ENCODE data around the gene ADGRL3. TPM values are rescaled to one million over a fixed set of nuclear protein-coding genes. Genes with fewer than 3 reads are reported as not detected.

The ADGRL3 gene
- total and polyA plus RNA-seq, 2 donors (not counting 1 experiment from before 2014, with no cell fraction given): not detected

DNA sequence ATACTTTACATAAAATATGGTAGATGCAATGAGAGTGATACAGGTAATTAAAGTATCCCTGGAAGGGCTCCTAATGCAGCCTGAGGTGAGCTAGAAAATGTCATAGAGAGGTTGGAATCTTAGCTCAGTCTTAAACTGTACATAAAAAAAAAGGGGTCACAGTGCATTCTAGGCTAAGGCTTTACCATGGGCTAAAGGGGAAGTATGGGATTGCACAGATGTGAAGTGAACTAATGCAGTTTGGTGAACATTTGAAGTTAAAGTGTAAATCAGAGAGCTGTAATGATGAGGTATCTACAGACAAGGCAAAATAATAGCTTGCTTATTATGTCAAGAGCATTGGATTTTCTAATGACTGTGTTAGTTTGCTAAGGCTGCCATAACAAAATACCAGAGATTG lies 405.9 kb downstream of the ADGRL3 start:
- H3K4me1 ChIP-seq (ENCODE audit: control insufficient read depth in 2 of 2, insufficient read depth in 2 of 2, low read length in 2 of 2): no peaks in the 10 kb centered on the region
- intact Hi-C loops (cut with micrococcal nuclease): no loop called here
- peaks cover 0 to 1% (median 0%) of the 10 kb centered on the region in 3 donors for H3K9me3 ChIP-seq (ENCODE audit: control extremely low read depth in 1 of 3, control insufficient read depth in 2 of 3, insufficient read depth in 1 of 3, low read length in 2 of 3)
- no peaks in the 10 kb centered on the region for H3K36me3 ChIP-seq (replicated peaks in 1 of 2; ENCODE audit: control extremely low read depth in 1 of 2, control insufficient read depth in 1 of 2, extremely low read depth in 1 of 2, insufficient read depth in 2 of 2, low read length in 1 of 2)
- H3K9me3 Mint-ChIP-seq (ENCODE audit: insufficient read depth): peaks cover 2% of the 10 kb centered on the region
- ChIA-PET POLR2A (no interaction called here), CTCF (no interaction called here)
- no peak overlapping the region for H3K27ac Mint-ChIP-seq
- H3K27me3 Mint-ChIP-seq: no peaks in the 10 kb centered on the region
- DNase-seq (no peak), ATAC-seq (ENCODE audit: low read depth) (no peak)
- no peak overlapping the region for H3K4me2 ChIP-seq (replicated peaks; ENCODE audit: low read depth, low read length, poor library complexity, severe bottlenecking)
- no peaks in the 10 kb centered on the region for H3K4me1 Mint-ChIP-seq
- H3K4me3 ChIP-seq (ENCODE audit: control extremely low read depth in 1 of 5, extremely low read depth in 1 of 5, insufficient read depth in 1 of 5, low read depth in 2 of 5, low read length in 4 of 5): no peak overlapping the region
- no peak overlapping the region for H3K9ac ChIP-seq (ENCODE audit: low read length)
- no peaks in the 10 kb centered on the region for H4K20me1 ChIP-seq (ENCODE audit: control insufficient read depth, insufficient read depth, low read length, poor library complexity, severe bottlenecking)
- H3K27me3 ChIP-seq (replicated peaks in 1 of 4; ENCODE audit: control extremely low read depth in 1 of 4, control insufficient read depth in 3 of 4, insufficient read depth in 4 of 4, low read length in 3 of 4): no peaks in the 10 kb centered on the region
- H3K27ac ChIP-seq (ENCODE audit: low read length in 2 of 2): no peak overlapping the region
- no peaks in the 10 kb centered on the region for H3K79me2 ChIP-seq (ENCODE audit: control insufficient read depth, insufficient read depth, low read length)
- TF ChIP-seq, protein P1, sequence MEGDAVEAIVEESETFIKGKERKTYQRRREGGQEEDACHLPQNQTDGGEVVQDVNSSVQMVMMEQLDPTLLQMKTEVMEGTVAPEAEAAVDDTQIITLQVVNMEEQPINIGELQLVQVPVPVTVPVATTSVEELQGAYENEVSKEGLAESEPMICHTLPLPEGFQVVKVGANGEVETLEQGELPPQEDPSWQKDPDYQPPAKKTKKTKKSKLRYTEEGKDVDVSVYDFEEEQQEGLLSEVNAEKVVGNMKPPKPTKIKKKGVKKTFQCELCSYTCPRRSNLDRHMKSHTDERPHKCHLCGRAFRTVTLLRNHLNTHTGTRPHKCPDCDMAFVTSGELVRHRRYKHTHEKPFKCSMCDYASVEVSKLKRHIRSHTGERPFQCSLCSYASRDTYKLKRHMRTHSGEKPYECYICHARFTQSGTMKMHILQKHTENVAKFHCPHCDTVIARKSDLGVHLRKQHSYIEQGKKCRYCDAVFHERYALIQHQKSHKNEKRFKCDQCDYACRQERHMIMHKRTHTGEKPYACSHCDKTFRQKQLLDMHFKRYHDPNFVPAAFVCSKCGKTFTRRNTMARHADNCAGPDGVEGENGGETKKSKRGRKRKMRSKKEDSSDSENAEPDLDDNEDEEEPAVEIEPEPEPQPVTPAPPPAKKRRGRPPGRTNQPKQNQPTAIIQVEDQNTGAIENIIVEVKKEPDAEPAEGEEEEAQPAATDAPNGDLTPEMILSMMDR (IDR thresholded peaks at IDR 0.05): no peak
- no peak for TF ChIP-seq EZH2 (IDR thresholded peaks at IDR 0.05; ENCODE audit: borderline replicate concordance, insufficient read depth, low read depth, low read length, poor library complexity, severe bottlenecking)
- no peak overlapping the region for H3K4me3 Mint-ChIP-seq
- H2AFZ ChIP-seq (ENCODE audit: insufficient read depth, low read depth, low read length, poor library complexity, severe bottlenecking): no peak overlapping the region

GRCh38 chr4:61614231-61614630 lies 414.1 kb downstream of the ADGRL3 start:
- CTCF ChIA-PET: no interaction called here
- H3K27ac Mint-ChIP-seq: no peak overlapping the region
- intact Hi-C loops (cut with micrococcal nuclease): no loop called here

More at GRCh38 chr4:61614231-61614630, 414.1 kb downstream of the ADGRL3 start:
- H3K27me3 ChIP-seq (replicated peaks in 1 of 4; ENCODE audit: control extremely low read depth in 1 of 4, control insufficient read depth in 3 of 4, insufficient read depth in 4 of 4, low read length in 3 of 4): no peaks in the 10 kb centered on the region
- no peak overlapping the region for H2AFZ ChIP-seq (ENCODE audit: insufficient read depth, low read depth, low read length, poor library complexity, severe bottlenecking)
- Mint-ChIP-seq H3K4me3 (no peak overlapping the region), H3K9me3 (ENCODE audit: insufficient read depth) (peaks cover 2% of the 10 kb centered on the region), H3K4me1 (no peaks in the 10 kb centered on the region), H3K27me3 (no peaks in the 10 kb centered on the region)
- no peak overlapping the region for H3K4me3 ChIP-seq (ENCODE audit: control extremely low read depth in 1 of 5, extremely low read depth in 1 of 5, insufficient read depth in 1 of 5, low read depth in 2 of 5, low read length in 4 of 5)
- no peak overlapping the region for H3K9ac ChIP-seq (ENCODE audit: low read length)
- POLR2A ChIA-PET: no interaction called here
- no peak for ATAC-seq (ENCODE audit: low read depth)
- no peaks in the 10 kb centered on the region for H3K79me2 ChIP-seq (ENCODE audit: control insufficient read depth, insufficient read depth, low read length)
- no peaks in the 10 kb centered on the region for H3K4me1 ChIP-seq (ENCODE audit: control insufficient read depth in 2 of 2, insufficient read depth in 2 of 2, low read length in 2 of 2)
- H3K9me3 ChIP-seq (ENCODE audit: control extremely low read depth in 1 of 3, control insufficient read depth in 2 of 3, insufficient read depth in 1 of 3, low read length in 2 of 3): no peaks in the 10 kb centered on the region
- TF ChIP-seq EZH2 (IDR thresholded peaks at IDR 0.05; ENCODE audit: borderline replicate concordance, insufficient read depth, low read depth, low read length, poor library complexity, severe bottlenecking): no peak
- TF ChIP-seq, protein P1 (IDR thresholded peaks at IDR 0.05): no peak
- no peak overlapping the region for H3K4me2 ChIP-seq (replicated peaks; ENCODE audit: low read depth, low read length, poor library complexity, severe bottlenecking)
- H3K36me3 ChIP-seq (replicated peaks in 1 of 2; ENCODE audit: control extremely low read depth in 1 of 2, control insufficient read depth in 1 of 2, extremely low read depth in 1 of 2, insufficient read depth in 2 of 2, low read length in 1 of 2): no peaks in the 10 kb centered on the region
- H3K27ac ChIP-seq (ENCODE audit: low read length in 2 of 2): no peak overlapping the region
- DNase-seq: no peak
- H4K20me1 ChIP-seq (ENCODE audit: control insufficient read depth, insufficient read depth, low read length, poor library complexity, severe bottlenecking): no peaks in the 10 kb centered on the region

All from B cell (primary cell).